ENCODE data around the gene CLK3. TPM values are rescaled to one million over a fixed set of nuclear protein-coding genes. Genes with fewer than 3 reads are reported as not detected.

The CLK3 gene
- total and polyA plus RNA-seq, 8 donors = 47.6 to 226 (median 93.2) TPM

DNA sequence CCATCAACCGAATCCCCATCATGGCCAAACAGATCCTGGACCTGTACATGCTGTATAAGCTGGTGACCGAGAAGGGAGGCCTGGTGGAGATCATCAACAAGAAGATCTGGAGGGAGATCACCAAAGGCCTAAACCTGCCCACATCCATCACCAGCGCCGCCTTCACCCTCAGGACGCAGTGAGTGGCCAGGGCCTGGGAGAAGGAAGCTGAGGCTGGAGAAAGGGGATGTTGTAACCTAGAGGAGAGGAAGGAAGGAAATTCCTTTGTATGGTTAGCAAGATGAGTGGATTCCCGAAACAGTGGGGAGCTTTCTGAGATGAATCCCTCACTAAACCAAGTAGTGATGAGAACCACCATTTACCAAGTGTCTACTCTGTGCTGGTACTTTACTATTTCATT lies 25.8 kb upstream of the CLK3 start:
- WGBS, 5 donors = 93 to 94% (median 93%) methylated on average over 6 of the region's 6 CpGs
- no peak for DNase-seq
- intact Hi-C loops (cut with DNase I; ENCODE audit: low total_unique reads) = no loop called here
- H3K4me1 ChIP-seq = no peaks in the 10 kb centered on the region
- H3K9me3 ChIP-seq = no peaks in the 10 kb centered on the region
- H3K27me3 ChIP-seq = no peaks in the 10 kb centered on the region
- H3K27ac ChIP-seq = no peak overlapping the region
- H3K36me3 ChIP-seq = peaks cover 31 to 82% (median 77%) of the 10 kb centered on the region in 4 donors
- H3K4me3 ChIP-seq = no peak overlapping the region
- TF ChIP-seq POLR2AphosphoS5 (IDR thresholded peaks at IDR 0.05) (no peak), POLR2A (IDR thresholded peaks at IDR 0.05) (no peak), EP300 (IDR thresholded peaks at IDR 0.05) (no peak)
- TF ChIP-seq, protein P1, sequence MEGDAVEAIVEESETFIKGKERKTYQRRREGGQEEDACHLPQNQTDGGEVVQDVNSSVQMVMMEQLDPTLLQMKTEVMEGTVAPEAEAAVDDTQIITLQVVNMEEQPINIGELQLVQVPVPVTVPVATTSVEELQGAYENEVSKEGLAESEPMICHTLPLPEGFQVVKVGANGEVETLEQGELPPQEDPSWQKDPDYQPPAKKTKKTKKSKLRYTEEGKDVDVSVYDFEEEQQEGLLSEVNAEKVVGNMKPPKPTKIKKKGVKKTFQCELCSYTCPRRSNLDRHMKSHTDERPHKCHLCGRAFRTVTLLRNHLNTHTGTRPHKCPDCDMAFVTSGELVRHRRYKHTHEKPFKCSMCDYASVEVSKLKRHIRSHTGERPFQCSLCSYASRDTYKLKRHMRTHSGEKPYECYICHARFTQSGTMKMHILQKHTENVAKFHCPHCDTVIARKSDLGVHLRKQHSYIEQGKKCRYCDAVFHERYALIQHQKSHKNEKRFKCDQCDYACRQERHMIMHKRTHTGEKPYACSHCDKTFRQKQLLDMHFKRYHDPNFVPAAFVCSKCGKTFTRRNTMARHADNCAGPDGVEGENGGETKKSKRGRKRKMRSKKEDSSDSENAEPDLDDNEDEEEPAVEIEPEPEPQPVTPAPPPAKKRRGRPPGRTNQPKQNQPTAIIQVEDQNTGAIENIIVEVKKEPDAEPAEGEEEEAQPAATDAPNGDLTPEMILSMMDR (IDR thresholded peaks at IDR 0.05) = no peak

DNA sequence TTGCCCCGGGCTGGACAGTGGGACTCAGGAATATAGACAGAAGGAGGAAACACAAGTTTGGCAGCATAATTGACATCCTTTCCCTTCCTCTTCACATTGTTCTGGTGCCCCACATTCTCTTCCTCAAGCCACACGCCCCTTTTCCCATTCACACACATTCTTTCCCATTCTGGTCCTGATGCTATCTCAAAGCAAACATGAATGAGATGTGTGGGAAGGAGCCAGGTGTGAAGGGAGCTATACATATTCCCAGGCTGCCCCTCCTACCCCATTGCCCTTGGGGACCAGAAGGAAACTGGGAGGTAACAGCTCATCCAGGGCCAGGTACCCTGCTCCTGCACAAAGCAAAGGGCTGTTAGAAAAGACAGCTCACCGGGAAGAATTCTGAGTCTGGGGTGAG lies 23.4 kb upstream of the CLK3 start:
- intact Hi-C loops (cut with DNase I; ENCODE audit: low total_unique reads) = no loop called here
- no peak overlapping the region for H3K4me3 ChIP-seq
- H3K27ac ChIP-seq = no peak overlapping the region
- DNase-seq = no peak
- H3K9me3 ChIP-seq = no peaks in the 10 kb centered on the region
- peaks cover 31 to 76% (median 72%) of the 10 kb centered on the region in 4 donors for H3K36me3 ChIP-seq
- H3K4me1 ChIP-seq = no peaks in the 10 kb centered on the region
- no peaks in the 10 kb centered on the region for H3K27me3 ChIP-seq
- 62 to 81% (median 69%) methylated on average over 3 of the region's 3 CpGs for WGBS, 5 donors
- no peak for TF ChIP-seq POLR2A (IDR thresholded peaks at IDR 0.05)
- TF ChIP-seq, protein P1 (IDR thresholded peaks at IDR 0.05) = no peak
- no peak for TF ChIP-seq POLR2AphosphoS5 (IDR thresholded peaks at IDR 0.05)
- no peak for TF ChIP-seq EP300 (IDR thresholded peaks at IDR 0.05)

- TF ChIP-seq, protein P1 (IDR thresholded peaks at IDR 0.05) = no peak
- TF ChIP-seq EP300 (IDR thresholded peaks at IDR 0.05) = no peak
- no peak for TF ChIP-seq POLR2AphosphoS5 (IDR thresholded peaks at IDR 0.05)
- TF ChIP-seq POLR2A (IDR thresholded peaks at IDR 0.05) = no peak
- intact Hi-C loops (cut with DNase I; ENCODE audit: low total_unique reads) = no loop called here
- Histone ChIP-seq H3K9me3 (no peaks in the 10 kb centered on the region), H3K4me3 (no peak overlapping the region), H3K36me3 (peaks cover 31 to 71% (median 70%) of the 10 kb centered on the region in 4 donors), H3K27me3 (no peaks in the 10 kb centered on the region), H3K4me1 (peaks cover 5 to 6% (median 5%) of the 10 kb centered on the region in 4 donors), H3K27ac (no peak overlapping the region)
- WGBS, 5 donors = 90 to 97% (median 94%) methylated on average over 7 of the region's 7 CpGs
- DNase-seq = no peak
Measured at GRCh38 chr15:74593122-74593521, 22.5 kb upstream of the CLK3 start.

GRCh38 chr15:74594455-74594854 lies 21.2 kb upstream of the CLK3 start:
- no peaks in the 10 kb centered on the region for H3K27me3 ChIP-seq
- no peaks in the 10 kb centered on the region for H3K9me3 ChIP-seq
- H3K4me1 ChIP-seq = peaks cover 13 to 18% (median 15%) of the 10 kb centered on the region in 4 donors
- peaks cover 31 to 69% (median 67%) of the 10 kb centered on the region in 4 donors for H3K36me3 ChIP-seq
- DNase-seq = no peak
- no peak overlapping the region for H3K4me3 ChIP-seq
- 87 to 100% (median 95%) methylated on average over 1 to 4 of the region's 4 CpGs for WGBS, 5 donors
- TF ChIP-seq, protein P1 (IDR thresholded peaks at IDR 0.05) = no peak
- TF ChIP-seq POLR2A (IDR thresholded peaks at IDR 0.05) (no peak), POLR2AphosphoS5 (IDR thresholded peaks at IDR 0.05) (no peak), EP300 (IDR thresholded peaks at IDR 0.05) (no peak)
- H3K27ac ChIP-seq = no peak overlapping the region
- intact Hi-C loops (cut with DNase I; ENCODE audit: low total_unique reads) = no loop called here
